Measurements from ENCODE around the gene RFTN1.

RFTN1 gene

GRCh38 chr3:16462679-16463078 lies 50.8 kb downstream of the RFTN1 start:
- no peak for DNase-seq

- peak; percentile 90 for DNase-seq
These were observed 51.8 kb downstream of the RFTN1 start for GRCh38 chr3:16461463-16462245.

- DNase-seq: no peak
These were observed 52.6 kb downstream of the RFTN1 start for GRCh38 chr3:16460886-16461285.

GRCh38 chr3:16460273-16460672 lies 53.2 kb downstream of the RFTN1 start:
- DNase-seq: no peak

GRCh38 chr3:16456784-16457415 lies 56.6 kb downstream of the RFTN1 start:
- DNase-seq: no peak

- no peak for DNase-seq
These were observed 57.5 kb downstream of the RFTN1 start for GRCh38 chr3:16455966-16456365.

GRCh38 chr3:16455001-16455400 lies 58.5 kb downstream of the RFTN1 start:
- no peak for DNase-seq

- DNase-seq: no peak
These were observed 61.2 kb downstream of the RFTN1 start for GRCh38 chr3:16452261-16452660.

- no peak for DNase-seq
These were observed 64.1 kb downstream of the RFTN1 start for GRCh38 chr3:16449369-16449768.

GRCh38 chr3:16448639-16449070 lies 64.8 kb downstream of the RFTN1 start:
- DNase-seq: no peak

GRCh38 chr3:16447135-16447534 lies 66.4 kb downstream of the RFTN1 start:
- DNase-seq: no peak

GRCh38 chr3:16444344-16444743 lies 69.2 kb downstream of the RFTN1 start:
- no peak for DNase-seq

- DNase-seq: no peak
These were observed 70.8 kb downstream of the RFTN1 start for GRCh38 chr3:16442730-16443129.

GRCh38 chr3:16441371-16441875 lies 72.1 kb downstream of the RFTN1 start:
- no peak for DNase-seq

- no peak for DNase-seq
These were observed 73.4 kb downstream of the RFTN1 start for GRCh38 chr3:16439848-16440708.

- no peak for DNase-seq
These were observed 74.2 kb downstream of the RFTN1 start for GRCh38 chr3:16439163-16439847.

- DNase-seq: no peak
These were observed 75.9 kb downstream of the RFTN1 start for GRCh38 chr3:16437640-16438039.

GRCh38 chr3:16433701-16434151 lies 79.8 kb downstream of the RFTN1 start:
- no peak for DNase-seq

- DNase-seq: no peak
These were observed 80.8 kb downstream of the RFTN1 start for GRCh38 chr3:16432714-16433113.

GRCh38 chr3:16430717-16431630 lies 82.5 kb downstream of the RFTN1 start:
- no peak for DNase-seq

GRCh38 chr3:16429086-16429485 lies 84.4 kb downstream of the RFTN1 start:
- DNase-seq: no peak

GRCh38 chr3:16428612-16429011 lies 84.9 kb downstream of the RFTN1 start:
- no peak for DNase-seq

Measured in NCI-H1417 treated with DMSO at 0.1 percent for 48 hours (cell line).